AG10803 (cell line): ENCODE measurements around the gene STK38.

Experiments
- DNase-seq: peaks from one replicate; pipeline ENCODE4 v3.0.0; 2010; ENCODE audit warnings: low read depth
- H3K4me3 ChIP-seq: 2 replicates; pipeline ENCODE4 v1.5.1; 2011; ENCODE audit warnings: mild to moderate bottlenecking, low read length, control low read depth
- CTCF ChIP-seq: conservative IDR thresholded peaks from 2 replicates; pipeline ENCODE4 v1.5.1; 2011; ENCODE audit warnings: mild to moderate bottlenecking, low read length, control low read depth, inconsistent platforms

STK38 gene

DNA sequence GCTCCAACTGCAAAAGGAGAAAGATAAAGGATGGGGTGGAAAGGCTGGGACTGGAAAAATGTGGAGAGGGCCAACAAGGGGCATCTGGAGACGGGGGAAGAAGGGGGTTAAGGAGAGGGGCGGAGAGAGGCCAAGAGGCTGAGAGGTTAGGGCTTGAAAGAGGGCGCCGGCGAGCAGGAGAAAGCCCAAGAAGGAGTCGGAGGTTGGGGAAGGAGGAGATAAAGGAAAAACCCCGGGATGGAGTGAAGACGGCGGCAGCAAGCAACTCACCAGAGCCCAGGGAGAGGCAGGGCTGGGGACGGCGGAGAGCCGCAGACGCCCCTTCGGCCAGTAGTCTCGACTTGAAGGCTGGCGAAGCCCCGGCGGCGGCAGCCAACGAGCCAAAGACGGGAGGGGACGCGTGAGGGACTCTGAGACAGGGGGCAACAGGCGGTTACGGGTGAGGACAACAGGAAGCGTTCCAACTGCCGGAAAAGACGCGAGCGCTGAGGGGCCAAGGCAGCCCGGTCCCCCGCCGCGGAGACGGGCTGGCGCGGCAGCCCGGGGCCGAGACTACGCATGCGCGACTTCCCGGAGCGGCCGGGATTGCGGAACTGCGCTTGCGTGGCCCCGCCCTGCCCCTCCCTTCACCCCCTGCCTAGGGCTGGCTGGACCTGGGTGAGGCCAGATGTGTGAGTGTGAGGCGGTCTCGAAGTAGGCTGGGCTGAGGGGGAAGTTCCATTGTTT is at the start of gene STK38:
Gene STK38 (minus strand): TSS at position 560 of the 726 bp plus-strand sequence. CDS start 7,277 bp downstream, outside the sequence.
- DNase-seq = peak; percentile 84
- H3K4me3 ChIP-seq = peak within 1 kb of the TSS; percentile 98
- peak; percentile 24 for TF ChIP-seq CTCF

DNA sequence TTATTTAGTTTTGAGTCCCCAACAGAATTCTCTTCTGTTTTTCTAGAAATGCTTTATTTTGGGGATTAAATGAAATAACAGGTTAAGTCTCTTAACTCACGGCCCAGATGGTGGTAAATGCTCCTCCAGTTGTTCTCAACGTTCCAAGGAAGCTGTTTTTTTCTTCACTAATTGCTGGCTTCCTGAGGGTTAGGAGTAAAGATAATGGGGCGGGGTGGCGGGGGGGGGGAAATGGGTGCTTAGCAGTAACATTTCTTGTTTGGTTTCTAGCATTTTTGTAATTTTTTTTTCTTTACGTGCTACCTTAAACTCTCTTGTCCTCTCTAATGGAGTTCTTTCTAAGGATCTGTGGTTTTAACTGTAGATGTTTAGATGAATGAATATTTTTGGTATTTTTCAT is 49.1 kb upstream of the STK38 start:
- H3K4me3 ChIP-seq = peak overlapping the region; percentile 90
- TF ChIP-seq CTCF = no peak
- DNase-seq = peak; percentile 43

- peak overlapping the region; percentile 90 for H3K4me3 ChIP-seq
- DNase-seq = peak; percentile 65
- no peak for TF ChIP-seq CTCF
These were observed 47.8 kb upstream of the STK38 start for GRCh38 chr6:36594816-36595643.

DNA sequence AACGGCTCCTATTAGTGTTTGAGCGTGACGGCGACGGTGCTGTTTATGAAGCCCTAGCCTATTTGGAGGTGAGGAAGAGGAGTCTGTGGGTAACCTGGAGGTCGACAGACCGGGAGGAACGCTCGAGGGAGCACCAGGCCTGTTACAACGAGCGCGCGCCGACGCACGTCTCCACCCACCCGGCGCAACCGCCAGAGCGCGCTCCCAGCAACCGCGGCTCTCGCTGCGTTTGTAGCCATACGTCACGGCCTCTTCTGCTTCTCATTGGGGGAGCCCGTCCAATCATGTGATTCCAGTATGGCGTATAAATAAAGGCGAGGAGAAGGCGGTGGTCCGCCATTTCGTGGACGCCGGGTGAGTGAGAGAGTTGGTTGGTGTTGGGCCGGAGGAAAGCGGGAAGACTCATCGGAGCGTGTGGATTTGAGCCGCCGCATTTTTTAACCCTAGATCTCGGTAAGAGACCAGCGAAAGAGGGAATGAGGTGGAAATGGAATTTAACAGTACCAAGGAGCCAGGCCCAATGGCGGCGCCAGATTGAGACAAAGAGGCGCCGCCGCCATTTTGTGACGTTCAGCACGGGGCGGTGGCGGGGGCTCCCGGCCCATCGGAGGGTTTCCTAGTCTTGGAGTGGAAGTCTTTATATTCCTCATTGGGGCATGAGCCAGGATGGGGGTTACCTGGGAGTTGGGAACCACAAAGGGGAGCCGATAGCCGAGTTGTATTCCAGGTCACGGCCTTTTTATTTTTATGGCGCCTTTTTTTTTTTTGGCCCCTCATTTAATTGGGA is 46.9 kb upstream of the STK38 start, which contains the start of gene SRSF3:
Gene SRSF3 (plus strand): TSS at position 334 of the 787 bp plus-strand sequence. CDS start 2,401 bp downstream, outside the sequence.
- peak within 1 kb of the TSS; percentile 90 for H3K4me3 ChIP-seq
- DNase-seq = peak; percentile 98
- TF ChIP-seq CTCF = peak; percentile 42

GRCh38 chr6:36593569-36594028 is 46.3 kb upstream of the STK38 start:
- TF ChIP-seq CTCF = no peak
- H3K4me3 ChIP-seq = peak overlapping the region; percentile 55
- peak; percentile 63 for DNase-seq

- H3K4me3 ChIP-seq = no peak overlapping the region
- TF ChIP-seq CTCF = no peak
- no peak for DNase-seq
These were observed 45.0 kb upstream of the STK38 start for GRCh38 chr6:36592221-36592655.
